PC-3 (cell line): ENCODE data around the gene GBE1. TPM values are rescaled to one million over a fixed set of nuclear protein-coding genes. Genes with fewer than 3 reads are reported as not detected.

Experiments used
- ATAC-seq: fragments of 200-7000 bp; cut with Tn5 transposase; 2 replicates; pipeline ENCODE4 v1.9.1; 2020; ENCODE audit warnings: mild to moderate bottlenecking, moderate library complexity
- BruUV-seq: library from RNA; stranded (reverse); fragments of 400-500 nt; replicated peaks from 2 replicates; lab custom pipeline; 2021; lab: Mats Ljungman, UMichigan
- CTCF ChIA-PET: fragments of 300-600 bp; sonication (Branson Sonifier 250); formaldehyde crosslinking; loops from one replicate; lab custom pipeline; 2022; ENCODE audit warnings: antibody characterized with exemption; lab: Charles Lee
- POLR2A ChIA-PET: fragments of 300-600 bp; sonication (Branson Sonifier 250); formaldehyde crosslinking; loops from one replicate; lab custom pipeline; 2022; ENCODE audit warnings: antibody characterized with exemption; ENCODE audit not compliant: unreplicated experiment; lab: Charles Lee
- DNase-seq: peaks from one replicate; pipeline ENCODE4 v3.0.0-alpha.2; 2015
- H2AFZ ChIP-seq: fragments of 300-600 bp; sonication (generic); 2 replicates; pipeline ENCODE4 v1.6.0; 2016; ENCODE audit warnings: antibody characterized with exemption, low read length
- H3F3A ChIP-seq: fragments of 300-600 bp; sonication (generic); one replicate; pipeline ENCODE4 v1.6.0; 2017; ENCODE audit warnings: antibody characterized with exemption, low read length, control low read depth, mild to moderate bottlenecking; ENCODE audit not compliant: unreplicated experiment
- H3K27ac ChIP-seq: fragments of 300-600 bp; sonication (generic); 2 replicates; pipeline ENCODE4 v1.5.1; 2016; ENCODE audit warnings: mild to moderate bottlenecking, low read length
- H3K27me3 ChIP-seq: fragments of 300-600 bp; sonication (generic); 2 replicates; pipeline ENCODE4 v1.6.1; 2016; ENCODE audit warnings: low read length, mixed read lengths
- H3K36me3 ChIP-seq: fragments of 300-600 bp; sonication (generic); 2 replicates; pipeline ENCODE4 v1.6.1; 2016; ENCODE audit warnings: low read depth, mixed run types, low read length, mixed read lengths
- H3K4me1 ChIP-seq: fragments of 300-600 bp; sonication (generic); 2 replicates; pipeline ENCODE4 v1.5.1; 2016; ENCODE audit warnings: low read length; ENCODE audit not compliant: insufficient read depth
- H3K4me2 ChIP-seq: fragments of 300-600 bp; sonication (generic); 2 replicates; pipeline ENCODE4 v1.6.0; 2016; ENCODE audit warnings: low read length
- H3K4me3 ChIP-seq: fragments of 300-600 bp; sonication (generic); 2 replicates; pipeline ENCODE4 v1.5.1; 2016; ENCODE audit warnings: mild to moderate bottlenecking, low read length, mixed read lengths
- H3K79me2 ChIP-seq: fragments of 300-600 bp; sonication (generic); 2 replicates; pipeline ENCODE4 v1.6.1; 2017; ENCODE audit warnings: low read length, mixed read lengths
- H3K9ac ChIP-seq: fragments of 300-600 bp; sonication (generic); 2 replicates; pipeline ENCODE4 v1.6.0; 2016; ENCODE audit warnings: mild to moderate bottlenecking, low read length
- H3K9me2 ChIP-seq: fragments of 300-600 bp; sonication (generic); replicated peaks from 2 replicates; pipeline ENCODE4 v1.6.1; 2016; ENCODE audit warnings: mixed run types, low read length, mixed read lengths
- H3K9me3 ChIP-seq: fragments of 300-600 bp; sonication (generic); 2 replicates; pipeline ENCODE4 v1.6.1; 2016; ENCODE audit warnings: low read length, mixed read lengths
- H4K20me1 ChIP-seq: fragments of 300-600 bp; sonication (generic); 2 replicates; pipeline ENCODE4 v1.6.1; 2016; ENCODE audit warnings: low read length, mixed read lengths
- CTCF ChIP-seq: fragments of 300-600 bp; sonication (generic); conservative IDR thresholded peaks from 2 replicates; pipeline ENCODE4 v1.5.1; 2017; ENCODE audit warnings: antibody characterized with exemption, low read depth, mild to moderate bottlenecking, low read length
- EZH2 ChIP-seq: fragments of 300-600 bp; sonication (generic); IDR thresholded peaks from one replicate; pipeline ENCODE4 v1.6.1; 2017; ENCODE audit warnings: antibody characterized with exemption, mild to moderate bottlenecking, low read length; ENCODE audit not compliant: unreplicated experiment
- EZH2phosphoT487 ChIP-seq: fragments of 300-600 bp; sonication (generic); IDR thresholded peaks from 2 replicates; pipeline ENCODE4 v1.6.1; 2018; ENCODE audit warnings: mild to moderate bottlenecking, antibody characterized with exemption, low read length, borderline replicate concordance
- intact Hi-C: fragments of 100-400 bp; cut with micrococcal nuclease; formaldehyde crosslinking; loops from 2 replicates; pipeline ENCODE4 v1.9.0; 2023
- total RNA-seq: library from RNA; depleted of rRNA; stranded (reverse); fragments of >200 nt; gene quantifications from 2 replicates; pipeline ENCODE4 v1.2.3, GENCODE V29; 2014

GBE1 gene
- total RNA-seq, 1 experiment from 2014 or later = 57.7 TPM

- DNase-seq (peak; percentile 61), ATAC-seq (no peak)
- CTCF ChIA-PET = no interaction called here
- peaks cover 5% of the 10 kb centered on the region; the same call in 1 of the 2 replicates for H3K9me3 ChIP-seq
- no peaks in the 10 kb centered on the region for H4K20me1 ChIP-seq
- H3K27ac ChIP-seq = no peak overlapping the region
- POLR2A ChIA-PET = interaction anchor here (0.7 kb wide), 1 partner anchor 11 kb away, joined by 3 read pairs; no protein-coding TSS in a partner anchor
- no peak overlapping the region for H3K4me3 ChIP-seq
- H3K27me3 ChIP-seq = no peaks in the 10 kb centered on the region
- H3K9ac ChIP-seq = no peak overlapping the region
- intact Hi-C loops = no loop called here
- peaks cover 27% of the 10 kb centered on the region for H3K4me1 ChIP-seq
- H3K9me2 ChIP-seq = no peaks in the 10 kb centered on the region
- peaks cover 4% of the 10 kb centered on the region for H3F3A ChIP-seq
- BruUV-seq = no TSS peak
- H3K79me2 ChIP-seq = peaks cover 74% of the 10 kb centered on the region
- no peak overlapping the region for H2AFZ ChIP-seq
- TF ChIP-seq EZH2 (no peak), CTCF (no peak), EZH2phosphoT487 (no peak)
- peak overlapping the region; percentile 6; the same call in 1 of the 2 replicates for H3K4me2 ChIP-seq
- H3K36me3 ChIP-seq = peaks cover 32% of the 10 kb centered on the region
These were observed 3.2 kb downstream of the GBE1 start for GRCh38 chr3:81758275-81758674.

- Histone ChIP-seq H3K36me3 (peaks cover 29% of the 10 kb centered on the region), H3K9me3 (peaks cover 5% of the 10 kb centered on the region; the same call in 1 of the 2 replicates), H3K4me2 (no peak overlapping the region), H3K27ac (no peak overlapping the region), H3K4me1 (peaks cover 18% of the 10 kb centered on the region), H3K27me3 (no peaks in the 10 kb centered on the region), H3K9me2 (no peaks in the 10 kb centered on the region), H3F3A (no peaks in the 10 kb centered on the region), H3K9ac (no peak overlapping the region), H3K79me2 (peaks cover 90% of the 10 kb centered on the region), H3K4me3 (no peak overlapping the region), H2AFZ (no peak overlapping the region), H4K20me1 (no peaks in the 10 kb centered on the region)
- intact Hi-C loops = no loop called here
- TF ChIP-seq CTCF (no peak), EZH2phosphoT487 (no peak), EZH2 (no peak)
- ATAC-seq = no peak
- ChIA-PET CTCF (no interaction called here), POLR2A (no interaction called here)
- DNase-seq = no peak
- BruUV-seq = no TSS peak
These were observed 7.9 kb downstream of the GBE1 start for GRCh38 chr3:81753416-81754027.

GRCh38 chr3:81752604-81753003 lies 8.8 kb downstream of the GBE1 start:
- peaks cover 25% of the 10 kb centered on the region for H3K36me3 ChIP-seq
- H3K79me2 ChIP-seq = peaks cover 88% of the 10 kb centered on the region
- POLR2A ChIA-PET = interaction anchor here (0.8 kb wide), 1 partner anchor 198 kb away, joined by 5 read pairs; no protein-coding TSS in a partner anchor

More at GRCh38 chr3:81752604-81753003, 8.8 kb downstream of the GBE1 start:
- Histone ChIP-seq H3K9ac (no peak overlapping the region), H3K9me2 (no peaks in the 10 kb centered on the region), H4K20me1 (no peaks in the 10 kb centered on the region), H3K27me3 (no peaks in the 10 kb centered on the region), H3K4me1 (peaks cover 11% of the 10 kb centered on the region), H2AFZ (no peak overlapping the region), H3F3A (no peaks in the 10 kb centered on the region), H3K9me3 (peaks cover 5% of the 10 kb centered on the region; the same call in 1 of the 2 replicates), H3K4me3 (no peak overlapping the region), H3K4me2 (no peak overlapping the region), H3K27ac (no peak overlapping the region)
- ATAC-seq = no peak
- intact Hi-C loops = no loop called here
- BruUV-seq = no TSS peak
- CTCF ChIA-PET = no interaction called here
- no peak for DNase-seq
- TF ChIP-seq EZH2phosphoT487 = no peak
- no peak for TF ChIP-seq CTCF
